Measurements from ENCODE around the gene CEACAM19.
"Not testable (repeated sequence)": the region's sequence is repeated elsewhere in the genome, so short reads cannot be mapped to it uniquely, and the experiment has no call there.

CEACAM19 gene

GRCh38 chr19:44671400-44671799, at the start of gene CEACAM19:
CEACAM19 (plus strand) TSS chr19:44671482; CDS start chr19:44671932, 450 bp downstream.
- DNase-seq: no peak

GRCh38 chr19:44623080-44623479, 48.2 kb upstream of the CEACAM19 start:
- DNase-seq: no peak

GRCh38 chr19:44623626-44624025, 47.7 kb upstream of the CEACAM19 start:
- no peak for DNase-seq

- DNase-seq: no peak
Observed at GRCh38 chr19:44624840-44625354, 46.4 kb upstream of the CEACAM19 start.

GRCh38 chr19:44625637-44626036, 45.6 kb upstream of the CEACAM19 start:
- DNase-seq: not testable (repeated sequence)

GRCh38 chr19:44626048-44626624, 45.1 kb upstream of the CEACAM19 start:
- DNase-seq: no peak

GRCh38 chr19:44627631-44628030, 43.7 kb upstream of the CEACAM19 start:
- no peak for DNase-seq

GRCh38 chr19:44628793-44629192, 42.5 kb upstream of the CEACAM19 start:
- DNase-seq: no peak

GRCh38 chr19:44631611-44632010, 39.7 kb upstream of the CEACAM19 start:
- DNase-seq: not testable (repeated sequence)

GRCh38 chr19:44634058-44634457, 37.2 kb upstream of the CEACAM19 start:
- DNase-seq: not testable (repeated sequence)

- no peak for DNase-seq
Observed at GRCh38 chr19:44634785-44635184, 36.5 kb upstream of the CEACAM19 start.

- peak; percentile 38 for DNase-seq
Observed at GRCh38 chr19:44635581-44636438, 35.5 kb upstream of the CEACAM19 start.

GRCh38 chr19:44636439-44637389, 34.6 kb upstream of the CEACAM19 start:
- DNase-seq: no peak

- DNase-seq: no peak
Observed at GRCh38 chr19:44637390-44637764, 33.9 kb upstream of the CEACAM19 start.

GRCh38 chr19:44640518-44640917, 30.8 kb upstream of the CEACAM19 start:
- DNase-seq: no peak

GRCh38 chr19:44641501-44642265, 29.6 kb upstream of the CEACAM19 start:
- DNase-seq: no peak

- peak; percentile 56 for DNase-seq
Observed at GRCh38 chr19:44642377-44642776, 28.9 kb upstream of the CEACAM19 start.

GRCh38 chr19:44643605-44644401, 27.5 kb upstream of the CEACAM19 start, which contains the start of gene PVR:
PVR (plus strand) TSS chr19:44643910; CDS start chr19:44644097, 187 bp downstream.
- DNase-seq: peak; percentile 80

- peak; percentile 26 for DNase-seq
Observed at GRCh38 chr19:44644402-44645016, 26.8 kb upstream of the CEACAM19 start.

GRCh38 chr19:44645407-44646048, 25.8 kb upstream of the CEACAM19 start:
- peak; percentile 24 for DNase-seq

Data from hematopoietic multipotent progenitor cell treated with erythropoietin and hydrocortisone succinate and interleukin-3 and kit ligand, for 6 days (in vitro differentiated cells).